SK-N-SH (cell line): ENCODE results near the gene CCL4. TPM values are rescaled to one million over a fixed set of nuclear protein-coding genes. Genes with fewer than 3 reads are reported as not detected.

Experiments
- CTCF ChIA-PET: fragments of 300-600, 350-600 bp; formaldehyde crosslinking; extraction: SDS; loops from one replicate; lab custom pipeline; 2021; lab: Yijun Ruan, JAX
- POLR2A ChIA-PET: fragments of 350-600 bp; sonication (Branson Sonifier 250); formaldehyde crosslinking; extraction: SDS; loops from one replicate; lab custom pipeline; 2020; ENCODE audit warnings: antibody characterized with exemption, inconsistent platforms; lab: Yijun Ruan, JAX
- DNase-seq: peaks from one replicate; pipeline ENCODE4 v3.0.0; 2012
- H2AFZ ChIP-seq: fragments of 200-600 bp; sonication (generic); 2 replicates; pipeline ENCODE4 v1.8.1; 2016; ENCODE audit warnings: antibody characterized with exemption, mild to moderate bottlenecking, low read depth
- H3F3A ChIP-seq: fragments of 200-600 bp; sonication (generic); replicated peaks from 2 replicates; pipeline ENCODE3; 2016; ENCODE audit warnings: antibody characterized with exemption, mild to moderate bottlenecking; ENCODE audit not compliant: insufficient read depth
- H3K27ac ChIP-seq, 2 experiments: fragments of 200-500 bp in 1 of 2; fragments of 200-600 bp in 1 of 2; sonication (Bioruptor generic) in 1 of 2; sonication (generic), shearing (Covaris generic) in 1 of 2; 2 replicates each; pipeline versions ENCODE4 v1.5.1 to v1.6.1; 2014 to 2016; ENCODE audit warnings: low read depth in 2 of 2, inconsistent platforms in 1 of 2, low read length in 1 of 2, mild to moderate bottlenecking in 1 of 2, mixed read lengths in 1 of 2
- H3K27me3 ChIP-seq: fragments of 200-600 bp; sonication (generic), shearing (Covaris generic); 2 replicates; pipeline ENCODE4 v1.6.1; 2016; ENCODE audit warnings: mixed run types; ENCODE audit not compliant: insufficient read depth
- H3K36me3 ChIP-seq, 2 experiments: fragments of 200-500 bp in 1 of 2; fragments of 200-600 bp in 1 of 2; sonication (Bioruptor generic) in 1 of 2; sonication (generic) in 1 of 2; replicated peaks in 1 of 2; 2 replicates each; pipeline versions ENCODE3 to v1.5.1; 2014 to 2016; ENCODE audit warnings: low read length in 1 of 2, mild to moderate bottlenecking in 1 of 2; ENCODE audit not compliant: insufficient read depth in 2 of 2, control insufficient read depth in 1 of 2
- H3K4me1 ChIP-seq, 2 experiments: fragments of 200-500 bp in 1 of 2; fragments of 200-600 bp in 1 of 2; sonication (Bioruptor generic) in 1 of 2; sonication (generic), shearing (Covaris generic) in 1 of 2; 2 replicates each; pipeline versions ENCODE4 v1.5.1 to v1.6.1; 2014 to 2016; ENCODE audit warnings: low read depth in 1 of 2, low read length in 1 of 2, mixed run types in 1 of 2; ENCODE audit not compliant: insufficient read depth in 2 of 2, control insufficient read depth in 1 of 2
- H3K4me2 ChIP-seq: fragments of 200-600 bp; sonication (generic), shearing (Covaris generic); 2 replicates; pipeline ENCODE4 v1.6.1; 2017; ENCODE audit warnings: mixed run types
- H3K4me3 ChIP-seq, 2 experiments: fragments of 200-500 bp in 1 of 2; fragments of 200-600 bp in 1 of 2; sonication (Bioruptor generic) in 1 of 2; sonication (generic), shearing (Covaris generic) in 1 of 2; 2 replicates each; pipeline versions ENCODE4 v1.5.1 to v1.8.1; 2014 to 2016; ENCODE audit warnings: low read depth in 2 of 2, inconsistent platforms in 1 of 2, low read length in 1 of 2, mild to moderate bottlenecking in 1 of 2, mixed read lengths in 1 of 2, moderate library complexity in 1 of 2
- H3K79me2 ChIP-seq: fragments of 200-600 bp; sonication (generic); 2 replicates; pipeline ENCODE4 v1.8.1; 2017; ENCODE audit warnings: mild to moderate bottlenecking; ENCODE audit not compliant: insufficient read depth
- H3K9ac ChIP-seq: fragments of 200-600 bp; sonication (generic); 2 replicates; pipeline ENCODE4 v1.6.1; 2017; ENCODE audit warnings: mixed run types
- H3K9me2 ChIP-seq: fragments of 200-600 bp; sonication (generic); 2 replicates; pipeline ENCODE4 v1.6.1; 2017; ENCODE audit warnings: mixed run types
- H3K9me3 ChIP-seq: fragments of 200-600 bp; sonication (generic); 2 replicates; pipeline ENCODE4 v1.6.1; 2017; ENCODE audit warnings: mixed run types, mild to moderate bottlenecking, moderate library complexity
- H4K20me1 ChIP-seq: fragments of 200-600 bp; sonication (generic); 2 replicates; pipeline ENCODE4 v1.6.1; 2017; ENCODE audit warnings: mild to moderate bottlenecking, mixed run types; ENCODE audit not compliant: insufficient read depth
- CHD2 ChIP-seq: fragments of 150-350 bp; IDR thresholded peaks from 2 replicates; pipeline ENCODE4 v1.6.1; 2018; ENCODE audit warnings: low read length; ENCODE audit not compliant: partially characterized antibody
- ELF1 ChIP-seq: IDR thresholded peaks from 2 replicates; pipeline ENCODE4 v1.4.0; 2012
- EP300 ChIP-seq, 2 experiments: IDR thresholded peaks; 2 replicates each; pipeline versions ENCODE4 v1.4.0 to v1.6.1; 2012; ENCODE audit warnings: borderline replicate concordance in 1 of 2, low read depth in 1 of 2, low read length in 1 of 2
- FOSL2 ChIP-seq: IDR thresholded peaks from 2 replicates; pipeline ENCODE4 v1.4.0; 2012; ENCODE audit warnings: low read depth, mild to moderate bottlenecking, moderate library complexity, borderline replicate concordance
- GABPA ChIP-seq: IDR thresholded peaks from 2 replicates; pipeline ENCODE4 v1.4.0; 2012; ENCODE audit warnings: low read depth, mild to moderate bottlenecking
- JUND ChIP-seq: IDR thresholded peaks from 2 replicates; pipeline ENCODE4 v1.4.0; 2012
- MEF2A ChIP-seq: IDR thresholded peaks from 2 replicates; pipeline ENCODE4 v1.4.0; 2012; ENCODE audit warnings: low read depth, borderline replicate concordance
- NFIC ChIP-seq: IDR thresholded peaks from 2 replicates; pipeline ENCODE4 v1.4.0; 2012; ENCODE audit warnings: borderline replicate concordance
- NRF1 ChIP-seq: IDR thresholded peaks from 2 replicates; pipeline ENCODE4 v1.6.1; 2012; ENCODE audit warnings: low read depth, mild to moderate bottlenecking, low read length
- PBX3 ChIP-seq: IDR thresholded peaks from 2 replicates; pipeline ENCODE4; 2012
- POLR2AphosphoS5 ChIP-seq: IDR thresholded peaks from 2 replicates; pipeline ENCODE4 v1.6.1; 2012; ENCODE audit warnings: low read depth, low read length
- RAD21 ChIP-seq: IDR thresholded peaks from 2 replicates; pipeline ENCODE4 v1.6.1; 2012; ENCODE audit warnings: mild to moderate bottlenecking, low read length
- RCOR1 ChIP-seq: fragments of 150-350 bp; IDR thresholded peaks from 2 replicates; pipeline ENCODE4 v1.6.1; 2017; ENCODE audit warnings: antibody characterized with exemption, low read length
- RFX5 ChIP-seq: IDR thresholded peaks from 2 replicates; pipeline ENCODE4 v1.6.1; 2012; ENCODE audit warnings: mild to moderate bottlenecking, improper control_type of control experiment, low read length
- RXRA ChIP-seq: IDR thresholded peaks from 2 replicates; pipeline ENCODE4 v1.4.0; 2012; ENCODE audit warnings: low read depth, mild to moderate bottlenecking, borderline replicate concordance
- SIN3A ChIP-seq: IDR thresholded peaks from 2 replicates; pipeline ENCODE4 v1.6.1; 2012; ENCODE audit warnings: low read depth, mild to moderate bottlenecking, low read length, moderate library complexity, borderline replicate concordance
- TCF12 ChIP-seq: IDR thresholded peaks from 2 replicates; pipeline ENCODE4 v1.4.0; 2012
- TEAD4 ChIP-seq: IDR thresholded peaks from 2 replicates; pipeline ENCODE4 v1.4.0; 2012; ENCODE audit warnings: mild to moderate bottlenecking, borderline replicate concordance; ENCODE audit not compliant: insufficient read depth
- USF2 ChIP-seq: fragments of 150-350 bp; IDR thresholded peaks from 2 replicates; pipeline ENCODE4 v1.6.1; 2017; ENCODE audit warnings: antibody characterized with exemption, low read length, low read depth, borderline replicate concordance
- WGBS: methylation state at CpG from one replicate; pipeline ENCODE4 v1.1.6; 2017; ENCODE audit warnings: low lambda C conversion rate; 5-methylcytosine and 5-hydroxymethylcytosine counted together
- polyA plus RNA-seq, 3 experiments: library from polyadenylated mRNA; depleted of rRNA; stranded (reverse); fragments of >200 nt; gene quantifications; 2 replicates each; pipeline ENCODE4 v1.2.3, GENCODE V29; 2012
- TF ChIP-seq, protein P1 (sequence below): fragments of 150-350 bp; IDR thresholded peaks from 2 replicates; pipeline ENCODE4 v1.6.1; 2016; ENCODE audit warnings: mild to moderate bottlenecking, low read depth, low read length
- TF ChIP-seq, protein P2 (sequence below): IDR thresholded peaks from 2 replicates; pipeline ENCODE4 v1.4.0; 2012; ENCODE audit warnings: low read depth
- TF ChIP-seq, protein P3 (sequence below): IDR thresholded peaks from 2 replicates; pipeline ENCODE4 v1.4.0; 2012; ENCODE audit warnings: low read depth, borderline replicate concordance

Gene CCL4
- polyA plus RNA-seq, 1 of the 3 experiments (the other 2 are of a cell fraction): not detected

GRCh38 chr17:36070427-36070826 is 33.2 kb upstream of the CCL4 start:
- no peak overlapping the region for H2AFZ ChIP-seq
- H3K36me3 ChIP-seq: no peaks in the 10 kb centered on the region
- no peak overlapping the region for H3K4me2 ChIP-seq
- WGBS: 2% methylated on average over 3 of the region's 3 CpGs
- H3K79me2 ChIP-seq: no peaks in the 10 kb centered on the region
- CTCF ChIA-PET: no interaction called here
- POLR2A ChIA-PET: no interaction called here
- H3K9ac ChIP-seq: no peak overlapping the region
- H3K9me2 ChIP-seq: no peaks in the 10 kb centered on the region
- no peaks in the 10 kb centered on the region for H3K9me3 ChIP-seq
- H3K27ac ChIP-seq: no peak overlapping the region
- TF ChIP-seq FOSL2 (no peak), USF2 (no peak), NFIC (no peak), TEAD4 (no peak), RXRA (no peak), RAD21 (no peak), CHD2 (no peak), SIN3A (no peak), RFX5 (no peak), NRF1 (no peak)
- TF ChIP-seq, protein P1, sequence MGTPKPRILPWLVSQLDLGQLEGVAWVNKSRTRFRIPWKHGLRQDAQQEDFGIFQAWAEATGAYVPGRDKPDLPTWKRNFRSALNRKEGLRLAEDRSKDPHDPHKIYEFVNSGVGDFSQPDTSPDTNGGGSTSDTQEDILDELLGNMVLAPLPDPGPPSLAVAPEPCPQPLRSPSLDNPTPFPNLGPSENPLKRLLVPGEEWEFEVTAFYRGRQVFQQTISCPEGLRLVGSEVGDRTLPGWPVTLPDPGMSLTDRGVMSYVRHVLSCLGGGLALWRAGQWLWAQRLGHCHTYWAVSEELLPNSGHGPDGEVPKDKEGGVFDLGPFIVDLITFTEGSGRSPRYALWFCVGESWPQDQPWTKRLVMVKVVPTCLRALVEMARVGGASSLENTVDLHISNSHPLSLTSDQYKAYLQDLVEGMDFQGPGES: no peak
- TF ChIP-seq, protein P2, sequence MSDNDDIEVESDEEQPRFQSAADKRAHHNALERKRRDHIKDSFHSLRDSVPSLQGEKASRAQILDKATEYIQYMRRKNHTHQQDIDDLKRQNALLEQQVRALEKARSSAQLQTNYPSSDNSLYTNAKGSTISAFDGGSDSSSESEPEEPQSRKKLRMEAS: no peak
- TF ChIP-seq, protein P3, sequence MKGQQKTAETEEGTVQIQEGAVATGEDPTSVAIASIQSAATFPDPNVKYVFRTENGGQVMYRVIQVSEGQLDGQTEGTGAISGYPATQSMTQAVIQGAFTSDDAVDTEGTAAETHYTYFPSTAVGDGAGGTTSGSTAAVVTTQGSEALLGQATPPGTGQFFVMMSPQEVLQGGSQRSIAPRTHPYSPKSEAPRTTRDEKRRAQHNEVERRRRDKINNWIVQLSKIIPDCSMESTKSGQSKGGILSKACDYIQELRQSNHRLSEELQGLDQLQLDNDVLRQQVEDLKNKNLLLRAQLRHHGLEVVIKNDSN: no peak
- no peaks in the 10 kb centered on the region; the same call in 1 of the 2 replicates for H3K27me3 ChIP-seq
- H3F3A ChIP-seq: no peaks in the 10 kb centered on the region
- no peak overlapping the region for H3K4me3 ChIP-seq
- H3K4me1 ChIP-seq: no peaks in the 10 kb centered on the region
- DNase-seq: no peak
- H4K20me1 ChIP-seq: no peaks in the 10 kb centered on the region

DNA sequence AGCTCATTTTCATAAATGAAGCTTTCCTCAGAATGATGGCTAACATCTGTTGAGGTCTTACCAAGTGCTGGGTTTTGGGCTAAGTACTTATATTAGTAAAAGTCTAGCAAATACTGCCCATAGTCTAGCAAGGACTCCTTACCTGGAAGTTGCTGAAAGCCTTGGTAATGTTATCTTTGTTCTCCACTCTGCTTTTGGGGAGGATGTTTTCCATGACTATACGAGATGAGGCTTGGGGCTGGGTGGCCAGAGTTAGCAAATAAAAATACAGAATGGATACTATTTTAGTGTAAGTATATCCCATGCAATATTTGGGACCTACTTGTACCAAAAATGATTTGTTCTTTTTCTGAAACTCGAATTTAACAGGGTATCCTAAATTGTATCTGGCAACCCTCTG is 31.9 kb upstream of the CCL4 start:
- Histone ChIP-seq H3K9me2 (no peaks in the 10 kb centered on the region), H3K4me2 (no peak overlapping the region), H3K9me3 (no peaks in the 10 kb centered on the region), H3F3A (no peaks in the 10 kb centered on the region), H3K4me1 (no peaks in the 10 kb centered on the region), H3K9ac (no peak overlapping the region), H3K79me2 (no peaks in the 10 kb centered on the region), H3K4me3 (no peak overlapping the region), H3K36me3 (no peaks in the 10 kb centered on the region), H2AFZ (no peak overlapping the region), H3K27ac (no peak overlapping the region), H3K27me3 (no peaks in the 10 kb centered on the region; the same call in 1 of the 2 replicates), H4K20me1 (no peaks in the 10 kb centered on the region)
- POLR2A ChIA-PET: no interaction called here
- no peak for DNase-seq
- WGBS: 5% methylated on average over 2 of the region's 2 CpGs
- CTCF ChIA-PET: interaction anchor here (1.3 to 2.7 kb wide), 10 partner anchors 10 to 104 kb away, joined by 3 to 18 read pairs (median 4); partner anchors contain the start of gene CCL14
- no peak for TF ChIP-seq GABPA
- TF ChIP-seq PBX3: no peak
- TF ChIP-seq, protein P3: no peak
- TF ChIP-seq FOSL2: no peak
- TF ChIP-seq POLR2AphosphoS5: no peak
- no peak for TF ChIP-seq SIN3A
- TF ChIP-seq RAD21: no peak
- TF ChIP-seq, protein P1: no peak
- no peak for TF ChIP-seq JUND
- no peak for TF ChIP-seq MEF2A
- TF ChIP-seq CHD2: no peak
- no peak for TF ChIP-seq ELF1
- TF ChIP-seq RCOR1: no peak
- no peak for TF ChIP-seq USF2
- no peak for TF ChIP-seq TCF12
- no peak for TF ChIP-seq EP300 (IDR thresholded peaks at IDR 0.05; ENCODE audit: borderline replicate concordance in 1 of 2, low read depth in 1 of 2, low read length in 1 of 2)
